Kidney (tissue), 14 donors: ENCODE results near the gene CATSPERD. TPM values are rescaled to one million over a fixed set of nuclear protein-coding genes. Genes with fewer than 3 reads are reported as not detected.

ENCODE experiments used
- DNase-seq, 5 donors: peaks; one replicate each; pipeline ENCODE4 v3.0.0-alpha.2; 2013 to 2020
- FAIRE-seq: peaks from 2 replicates; lab custom pipeline; 2012; peaks lifted over from hg19 to GRCh38; lab: Jason Lieb, UNC
- H3K27ac ChIP-seq, 2 donors: one replicate each; pipeline ENCODE4 v1.7.0; 2013; ENCODE audit warnings: low read depth in 2 of 2, low read length in 2 of 2, inconsistent platforms in 1 of 2
- H3K27me3 ChIP-seq: one replicate; pipeline ENCODE4 v1.7.1; 2013; ENCODE audit warnings: low read length, inconsistent platforms; ENCODE audit not compliant: control insufficient read depth, insufficient read depth
- H3K36me3 ChIP-seq, 3 donors: one replicate each; pipeline versions ENCODE4 v1.7.0 to v1.7.1; 2013; ENCODE audit warnings: low read length in 3 of 3, control low read depth in 1 of 3, inconsistent platforms in 1 of 3; ENCODE audit not compliant: insufficient read depth in 3 of 3, control insufficient read depth in 2 of 3
- H3K4me1 ChIP-seq, 3 donors: one replicate each; pipeline versions ENCODE4 v1.7.0 to v1.7.1; 2013; ENCODE audit warnings: low read length in 3 of 3, inconsistent platforms in 1 of 3, low read depth in 1 of 3; ENCODE audit not compliant: control insufficient read depth in 2 of 3, insufficient read depth in 2 of 3
- H3K4me3 ChIP-seq, 3 donors: one replicate each; pipeline versions ENCODE4 v1.7.0 to v1.8.1; 2013; ENCODE audit warnings: low read length in 3 of 3, control low read depth in 1 of 3, inconsistent platforms in 1 of 3
- H3K9ac ChIP-seq, 3 donors: one replicate each; pipeline versions ENCODE4 v1.7.0 to v1.7.1; 2013; ENCODE audit warnings: low read length in 3 of 3, control low read depth in 1 of 3, inconsistent platforms in 1 of 3
- H3K9me3 ChIP-seq, 3 donors: one replicate each; pipeline versions ENCODE4 v1.7.0 to v1.7.1; 2013; ENCODE audit warnings: low read length in 3 of 3, control low read depth in 1 of 3, inconsistent platforms in 1 of 3; ENCODE audit not compliant: control insufficient read depth in 2 of 3, insufficient read depth in 1 of 3
- CTCF ChIP-seq: IDR thresholded peaks from 3 replicates; pipeline ENCODE4 v1.5.1; 2012; ENCODE audit warnings: mild to moderate bottlenecking, moderate library complexity, borderline replicate concordance; ENCODE audit not compliant: insufficient read depth; ENCODE audit errors: extremely low read depth
- intact Hi-C: fragments of 100-400 bp; cut with DNase I; formaldehyde crosslinking; loops from one replicate; pipeline ENCODE4 v1.11.1; 2022
- polyA plus RNA-seq: library from polyadenylated mRNA; stranded (reverse); fragments of 350-450 nt; fragmentation: Illumina TruSeq; extraction: RNeasy Lipid Tissue Mini Kit (QIAGEN cat#74804); gene quantifications from one replicate; pipeline ENCODE4 v1.2.3, GENCODE V29; 2014; ENCODE audit warnings: low read depth, low replicate concordance; ENCODE audit not compliant: insufficient read depth
- total RNA-seq: library from RNA; stranded (reverse); fragmentation: NEBNext Ultra II Directional; extraction: Animal tissue kit (Norgen Biotek cat#: 25700); gene quantifications from one replicate; pipeline ENCODE4 v1.2.1, GENCODE V29; 2021
- donor health status: control.
- donor health status: control.
- donor health status: control.
- donor health status: control.
- donor health status: control.
- donor health status: DM: yes; HTN: yes; CAD: no.
- donor health status: Normal renal cell carcinoma (clear cell type).

CATSPERD gene
- total and polyA plus RNA-seq, 2 donors from 2014 or later, result not detected

- H3K9me3 ChIP-seq, result no peaks in the 10 kb centered on the region
- no peak overlapping the region for H3K4me3 ChIP-seq
- intact Hi-C loops, result no loop called here
- TF ChIP-seq CTCF, result no peak
- no peak for DNase-seq
- no peak overlapping the region for H3K9ac ChIP-seq
- no peaks in the 10 kb centered on the region for H3K36me3 ChIP-seq
- no peaks in the 10 kb centered on the region for H3K27me3 ChIP-seq
- H3K27ac ChIP-seq, result no peak overlapping the region
- FAIRE-seq, result no peak
- H3K4me1 ChIP-seq, result peaks cover 0 to 14% (median 5%) of the 10 kb centered on the region in 3 donors
These were observed 37.1 kb upstream of the CATSPERD start for GRCh38 chr19:5683177-5683886.

GRCh38 chr19:5684694-5685430, 35.6 kb upstream of the CATSPERD start:
- FAIRE-seq (no peak), DNase-seq (peak in 1 of 5 donors; percentile 78)
- Histone ChIP-seq H3K4me3 (no peak overlapping the region), H3K27me3 (no peaks in the 10 kb centered on the region), H3K4me1 (peaks cover 0 to 8% (median 0%) of the 10 kb centered on the region in 3 donors), H3K36me3 (no peaks in the 10 kb centered on the region), H3K27ac (no peak overlapping the region), H3K9me3 (no peaks in the 10 kb centered on the region), H3K9ac (no peak overlapping the region)
- TF ChIP-seq CTCF, result no peak
- intact Hi-C loops, result no loop called here

- Histone ChIP-seq H3K9ac (no peak overlapping the region), H3K36me3 (no peaks in the 10 kb centered on the region), H3K27me3 (no peaks in the 10 kb centered on the region), H3K4me1 (peaks cover 0 to 6% (median 0%) of the 10 kb centered on the region in 3 donors), H3K9me3 (no peaks in the 10 kb centered on the region), H3K4me3 (peak overlapping the region; percentile 29 to 61 (median 30)), H3K27ac (peak overlapping the region; percentile 57 to 61)
- no peak for FAIRE-seq
- no peak for TF ChIP-seq CTCF
- DNase-seq, result no peak
- intact Hi-C loops, result no loop called here
These were observed 34.2 kb upstream of the CATSPERD start for GRCh38 chr19:5686326-5686646.
